Measurements from ENCODE around the gene C1QTNF3. TPM values are rescaled to one million over a fixed set of nuclear protein-coding genes. Genes with fewer than 3 reads are reported as not detected.
"Not testable (repeated sequence)": the region's sequence is repeated elsewhere in the genome, so short reads cannot be mapped to it uniquely, and the experiment has no call there.

C1QTNF3 gene
- polyA plus RNA-seq, 1 donor = 91.7 TPM

DNA sequence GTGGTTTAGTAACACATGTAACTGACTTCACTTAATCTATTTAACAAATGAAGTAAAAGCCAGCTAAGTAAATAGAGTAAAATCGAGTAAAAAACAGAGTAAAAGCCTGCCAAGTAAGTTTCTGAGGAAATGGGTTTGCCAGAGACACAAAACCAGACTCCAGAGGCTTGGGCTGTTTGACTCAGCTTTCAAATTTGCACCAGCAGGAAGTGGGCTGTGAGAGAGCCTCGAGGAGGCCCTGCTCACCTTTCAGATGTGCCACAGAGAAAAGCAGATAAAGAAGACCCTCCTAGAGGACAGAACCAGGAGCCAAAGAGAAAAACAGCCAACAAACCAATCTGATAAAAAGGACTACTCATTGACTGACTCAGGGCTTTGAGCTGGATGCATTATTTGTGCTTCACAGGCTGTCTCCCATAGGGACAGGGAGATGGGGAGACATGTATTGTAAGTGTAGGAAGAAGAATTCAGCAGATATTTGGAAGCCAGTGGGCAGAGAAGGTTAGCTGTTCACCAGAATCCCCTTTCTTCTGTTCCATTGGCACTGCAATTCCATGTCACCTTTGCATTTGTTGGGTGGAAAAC, 20.8 kb downstream of the C1QTNF3 start:
- DNase-seq (ENCODE audit: low read depth) = no peak

DNA sequence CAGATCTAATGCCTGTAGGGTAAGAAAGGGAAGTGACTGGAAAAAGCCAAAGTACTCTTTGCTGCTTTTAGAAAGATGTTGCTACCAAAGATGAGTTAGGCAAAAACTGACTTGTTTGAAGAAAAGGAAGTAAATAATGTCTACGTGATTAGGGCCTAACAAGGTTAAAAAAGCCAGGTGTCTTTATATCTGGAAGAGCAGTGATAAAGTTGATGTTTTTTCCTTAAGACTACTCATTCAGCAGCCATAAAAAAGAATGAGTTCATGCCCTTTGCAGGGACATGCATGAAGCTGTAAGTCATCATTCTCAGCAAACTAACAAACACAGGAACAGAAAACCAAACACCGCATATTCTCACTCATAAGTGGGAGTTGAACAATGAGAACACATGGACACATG, 21.7 kb downstream of the C1QTNF3 start:
- no peak for DNase-seq (ENCODE audit: low read depth)

DNA sequence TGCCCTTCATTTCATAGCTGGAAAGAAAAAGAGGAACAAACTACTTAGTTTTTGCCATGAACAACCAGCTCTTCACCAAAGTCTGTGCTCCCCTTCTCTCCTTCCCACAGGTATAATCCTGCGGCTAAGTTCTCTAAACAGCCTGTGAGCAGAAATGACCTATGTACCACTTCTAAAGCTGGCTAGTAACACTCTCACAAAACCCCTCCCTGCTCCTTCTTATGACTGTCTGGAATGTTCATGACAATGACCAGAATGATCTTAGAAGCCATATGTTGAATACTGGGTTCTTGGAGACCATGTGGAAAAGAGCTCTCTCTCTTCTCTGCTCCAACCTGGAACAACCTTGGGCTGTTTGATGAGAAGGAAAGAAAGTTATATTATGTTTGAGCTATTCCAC, 22.3 kb downstream of the C1QTNF3 start:
- no peak for DNase-seq (ENCODE audit: low read depth)

- DNase-seq (ENCODE audit: low read depth) = no peak
These were observed 25.8 kb downstream of the C1QTNF3 start for GRCh38 chr5:34017254-34017653.

DNA sequence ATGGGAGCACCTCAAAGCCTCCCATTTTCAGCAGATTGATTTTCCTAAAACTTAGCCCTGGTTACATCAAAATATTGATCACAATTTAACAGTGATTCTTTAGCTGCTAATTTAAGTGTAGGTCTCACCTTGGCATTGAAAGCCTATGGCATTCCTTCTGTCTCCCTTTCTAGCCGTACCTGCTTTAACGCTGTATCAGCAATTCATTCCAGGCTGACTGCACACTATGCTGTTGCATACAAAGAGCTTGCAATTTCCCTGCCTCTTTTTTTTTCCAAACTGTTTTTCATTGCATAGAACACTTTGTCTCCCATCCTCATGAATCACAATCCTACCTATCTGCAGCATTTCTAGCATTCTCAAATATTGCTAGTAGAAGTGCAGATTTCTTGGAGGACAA, 26.3 kb downstream of the C1QTNF3 start:
- DNase-seq (ENCODE audit: low read depth) = no peak

GRCh38 chr5:34016222-34016621, 26.8 kb downstream of the C1QTNF3 start:
- no peak for DNase-seq (ENCODE audit: low read depth)

DNA sequence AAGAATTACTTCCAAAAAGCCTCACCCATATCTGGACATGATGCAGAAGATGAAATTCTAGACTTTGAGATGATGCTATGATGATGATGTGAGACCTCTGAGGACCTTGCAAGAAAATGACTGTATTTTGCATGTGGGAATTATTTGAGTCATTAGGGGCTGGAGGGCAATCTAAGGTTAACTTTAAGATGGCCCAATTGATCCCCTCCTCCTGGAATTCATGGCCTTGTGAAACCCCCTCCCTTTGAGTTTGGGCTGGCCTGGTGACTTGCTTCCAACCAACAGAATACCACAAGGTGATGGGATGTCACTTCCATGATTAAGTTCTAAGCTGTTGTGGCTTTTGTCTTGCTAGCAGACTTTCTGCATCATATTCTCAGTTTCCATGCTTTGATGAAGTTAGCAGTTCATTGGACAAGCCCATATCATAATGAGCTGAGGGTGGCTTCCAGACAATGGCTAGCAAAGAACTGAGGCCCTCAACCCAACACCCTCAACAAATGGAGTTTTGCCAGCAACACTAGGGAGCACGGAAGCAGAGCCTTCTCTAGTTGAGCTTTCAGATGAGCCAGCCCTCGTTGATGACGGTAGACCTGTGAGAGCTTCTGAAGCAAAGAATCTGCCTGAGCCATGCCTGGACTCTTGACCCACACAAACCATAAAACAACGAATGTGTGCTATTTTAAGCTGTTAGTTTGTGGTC, 27.7 kb downstream of the C1QTNF3 start:
- DNase-seq (ENCODE audit: low read depth) = no peak

DNA sequence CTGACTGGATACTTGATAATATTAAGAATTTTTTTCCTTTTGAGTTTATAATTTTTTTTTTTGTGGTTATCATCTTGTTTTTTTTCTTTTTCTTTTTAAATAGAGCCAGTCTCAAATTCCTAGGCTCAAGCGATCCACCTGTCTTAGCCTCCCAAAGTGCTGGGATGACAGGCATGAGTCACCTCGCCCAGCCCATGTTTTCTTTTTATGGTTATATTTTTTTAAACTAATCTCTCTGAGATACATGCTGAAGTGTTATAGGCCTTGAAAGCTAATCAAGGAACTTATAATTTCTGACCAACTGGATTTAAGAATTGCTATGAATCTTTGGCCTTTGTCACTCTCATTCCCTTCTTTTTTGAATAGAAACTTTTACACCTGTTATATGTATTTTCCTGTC, 28.4 kb downstream of the C1QTNF3 start:
- DNase-seq (ENCODE audit: low read depth) = no peak

DNA sequence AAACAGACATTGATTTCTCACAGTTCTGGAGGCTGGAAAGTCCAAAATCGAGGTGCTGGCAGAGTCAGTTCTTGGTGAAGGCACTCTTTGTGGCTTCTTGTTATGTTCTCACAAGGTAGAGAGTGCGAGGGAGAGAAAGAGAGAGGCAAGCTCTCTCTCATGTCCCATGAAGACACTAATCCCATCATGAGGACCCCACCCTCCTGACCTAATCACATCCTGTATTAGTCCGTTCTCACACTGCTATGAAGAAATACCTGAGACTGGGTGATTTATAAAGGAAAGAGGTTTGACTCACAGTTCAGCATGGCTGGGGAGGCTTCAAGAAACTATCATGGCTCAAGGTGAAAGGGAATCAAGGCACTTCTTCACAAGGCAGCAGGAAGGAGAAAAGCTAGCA, 29.5 kb downstream of the C1QTNF3 start:
- DNase-seq (ENCODE audit: low read depth) = no peak

DNA sequence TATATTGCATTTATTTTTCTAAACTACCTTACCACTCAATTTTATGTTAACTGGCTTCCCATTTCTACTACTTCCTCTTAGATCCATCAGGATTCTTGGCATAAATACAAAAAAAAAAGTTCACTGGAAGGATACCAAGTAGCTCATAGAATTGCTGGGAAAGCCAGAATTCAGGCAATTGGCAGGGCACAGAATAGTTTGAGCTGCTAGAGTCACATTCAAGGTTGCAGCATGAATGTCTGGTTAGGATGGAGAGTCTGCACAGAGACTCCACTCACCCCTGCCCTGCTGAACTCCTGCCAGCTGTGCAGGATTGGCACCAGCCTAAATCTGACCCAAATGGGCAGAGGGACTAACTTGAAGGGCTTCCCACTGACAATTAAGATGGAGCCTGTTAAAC, 30.2 kb downstream of the C1QTNF3 start:
- no peak for DNase-seq (ENCODE audit: low read depth)

- DNase-seq (ENCODE audit: low read depth) = no peak
These were observed 31.5 kb downstream of the C1QTNF3 start for GRCh38 chr5:34011536-34011935.

GRCh38 chr5:34010146-34010545, 32.9 kb downstream of the C1QTNF3 start:
- DNase-seq (ENCODE audit: low read depth) = not testable (repeated sequence)

GRCh38 chr5:34009610-34010009, 33.4 kb downstream of the C1QTNF3 start:
- DNase-seq (ENCODE audit: low read depth) = no peak

GRCh38 chr5:34008802-34009201, 34.2 kb downstream of the C1QTNF3 start:
- DNase-seq (ENCODE audit: low read depth) = no peak

GRCh38 chr5:34007621-34008600, 35.1 kb downstream of the C1QTNF3 start, which contains the start of gene AMACR:
AMACR (minus strand) TSS chr5:34008050; CDS start chr5:34008019, 31 bp downstream.
- DNase-seq (ENCODE audit: low read depth) = peak; percentile 92

DNA sequence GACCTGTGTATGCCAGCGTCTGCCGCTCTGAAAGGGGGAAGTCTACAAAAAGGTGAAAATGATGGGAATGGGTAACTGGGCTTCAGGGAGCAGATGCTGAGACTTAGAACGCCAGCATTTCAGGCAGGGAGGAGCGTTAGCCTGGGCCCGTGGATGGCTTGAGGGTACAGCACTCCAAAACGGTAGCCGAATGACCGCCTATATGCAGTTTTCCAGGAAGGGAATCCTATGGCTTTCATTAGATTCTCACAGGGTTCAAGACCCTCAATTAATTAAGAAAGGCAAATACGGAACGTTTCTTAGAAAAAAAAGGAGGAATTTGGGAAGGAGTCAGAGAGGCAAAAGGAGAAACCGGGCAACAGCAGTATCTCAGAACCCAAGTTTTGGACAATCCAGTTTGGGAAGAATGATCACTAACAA, 35.8 kb downstream of the C1QTNF3 start:
- DNase-seq (ENCODE audit: low read depth) = no peak

- DNase-seq (ENCODE audit: low read depth) = no peak
These were observed 37.3 kb downstream of the C1QTNF3 start for GRCh38 chr5:34005681-34006080.

DNA sequence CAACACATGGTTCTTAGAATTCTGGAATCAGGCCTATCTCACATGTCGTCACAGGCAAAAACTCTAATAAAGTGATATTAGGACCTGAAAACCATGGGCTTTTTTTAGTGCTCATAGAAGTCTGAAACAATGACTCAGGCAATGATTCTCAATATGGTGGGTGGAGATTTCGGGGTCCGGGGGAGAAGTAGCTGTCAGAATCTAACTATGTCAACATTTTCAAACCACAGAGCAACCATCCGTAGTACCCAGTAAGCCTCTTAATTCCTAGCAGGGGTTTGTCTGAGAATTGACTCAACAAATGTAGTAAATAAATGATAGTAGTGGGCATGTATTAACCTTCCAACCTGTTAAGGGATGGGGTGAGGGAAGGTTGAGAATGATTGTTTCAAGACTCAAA, 37.8 kb downstream of the C1QTNF3 start:
- no peak for DNase-seq (ENCODE audit: low read depth)

DNA sequence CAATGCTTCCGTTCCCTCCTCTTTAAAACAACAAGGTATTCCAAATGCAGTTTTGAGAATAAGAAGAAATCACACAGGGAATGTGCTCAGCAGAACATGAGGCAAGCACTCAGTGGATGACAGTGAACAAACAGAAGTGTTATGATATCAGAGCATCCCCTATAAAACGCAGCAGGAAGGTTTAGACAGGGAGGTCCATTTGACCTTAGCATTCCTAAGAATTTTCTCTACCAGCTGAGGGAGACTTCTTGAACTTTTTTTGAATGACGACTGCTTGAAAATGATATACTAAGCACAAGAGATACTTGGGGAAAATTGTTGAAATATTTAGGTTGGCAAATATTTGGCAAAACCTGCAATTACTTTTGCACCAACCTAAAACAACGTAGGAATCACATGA, 39.1 kb downstream of the C1QTNF3 start:
- no peak for DNase-seq (ENCODE audit: low read depth)

- no peak for DNase-seq (ENCODE audit: low read depth)
These were observed 40.2 kb downstream of the C1QTNF3 start for GRCh38 chr5:34002629-34003328.

- no peak for DNase-seq (ENCODE audit: low read depth)
These were observed 41.7 kb downstream of the C1QTNF3 start for GRCh38 chr5:34001241-34001841.
